PC-9 (cell line): ENCODE results near the gene METTL9. TPM values are rescaled to one million over a fixed set of nuclear protein-coding genes. Genes with fewer than 3 reads are reported as not detected.

Source experiments
- BruUV-seq: library from RNA; stranded (reverse); fragments of 400-500 nt; replicated peaks from 2 replicates; lab custom pipeline; 2021; lab: Mats Ljungman, UMichigan
- CTCF ChIA-PET: fragments of 300-600 bp; sonication (Branson Sonifier 250); formaldehyde crosslinking; loops from one replicate; lab custom pipeline; 2022; ENCODE audit warnings: antibody characterized with exemption; lab: Charles Lee
- POLR2A ChIA-PET: fragments of 300-600 bp; sonication (Branson Sonifier 250); formaldehyde crosslinking; loops from one replicate; lab custom pipeline; 2022; ENCODE audit warnings: antibody characterized with exemption; ENCODE audit not compliant: unreplicated experiment; lab: Charles Lee
- DNase-seq, 2 experiments: peaks; one replicate each; pipeline versions ENCODE4 v3.0.0 to v3.0.0-alpha.2; 2015 to 2022; ENCODE audit warnings: mixed read lengths in 1 of 2
- H2AFZ ChIP-seq: fragments of 200-600 bp; sonication (generic); 2 replicates; pipeline ENCODE4 v1.8.1; 2017; ENCODE audit warnings: antibody characterized with exemption
- H3F3A ChIP-seq: fragments of 200-600 bp; sonication (generic); 2 replicates; pipeline ENCODE4 v1.8.1; 2017; ENCODE audit warnings: antibody characterized with exemption, mild to moderate bottlenecking, low read depth; ENCODE audit not compliant: insufficient read depth
- H3K27ac ChIP-seq: fragments of 200-600 bp; sonication (generic); 2 replicates; pipeline ENCODE4 v1.6.1; 2016; ENCODE audit warnings: mixed run types
- H3K27me3 ChIP-seq: fragments of 200-600 bp; sonication (generic); 2 replicates; pipeline ENCODE4 v1.6.1; 2016; ENCODE audit warnings: low read depth, mixed run types; ENCODE audit not compliant: insufficient read depth
- H3K36me3 ChIP-seq: fragments of 200-600 bp; sonication (generic); 2 replicates; pipeline ENCODE4 v1.6.1; 2016; ENCODE audit warnings: low read depth, mixed run types
- H3K4me1 ChIP-seq: fragments of 200-600 bp; sonication (generic); replicated peaks from 2 replicates; pipeline ENCODE4 v1.6.1; 2016; ENCODE audit warnings: mixed run types; ENCODE audit not compliant: insufficient read depth
- H3K4me2 ChIP-seq: fragments of 200-600 bp; sonication (generic); 2 replicates; pipeline ENCODE4 v1.6.1; 2017; ENCODE audit warnings: mixed run types
- H3K4me3 ChIP-seq: fragments of 200-600 bp; sonication (generic); 2 replicates; pipeline ENCODE4 v1.6.1; 2016; ENCODE audit warnings: mixed run types
- H3K79me2 ChIP-seq: fragments of 200-600 bp; sonication (generic); 2 replicates; pipeline ENCODE4 v1.6.1; 2017; ENCODE audit warnings: low read depth, mixed run types
- H3K9me2 ChIP-seq: fragments of 200-600 bp; sonication (generic); 2 replicates; pipeline ENCODE4 v1.8.1; 2017; ENCODE audit warnings: mild to moderate bottlenecking; ENCODE audit not compliant: insufficient read depth
- H3K9me3 ChIP-seq: fragments of 200-600 bp; sonication (generic); 2 replicates; pipeline ENCODE4 v1.8.1; 2016; ENCODE audit warnings: low read depth; ENCODE audit not compliant: insufficient read depth
- H4K20me1 ChIP-seq: fragments of 200-600 bp; sonication (generic); 2 replicates; pipeline ENCODE4 v1.8.1; 2017; ENCODE audit not compliant: insufficient read depth
- EZH2 ChIP-seq: fragments of 200-600 bp; sonication (generic); IDR thresholded peaks from 2 replicates; pipeline ENCODE4 v1.8.0; 2017; ENCODE audit warnings: antibody characterized with exemption, low read depth
- intact Hi-C: fragments of 100-400 bp; cut with micrococcal nuclease; formaldehyde crosslinking; loops from one replicate; pipeline ENCODE4 v1.10.0; 2022; ENCODE audit not compliant: unreplicated experiment
- total RNA-seq: library from RNA; stranded (reverse); gene quantifications from 2 replicates; pipeline ENCODE4 v1.2.3, GENCODE V29; 2021
- TF ChIP-seq, protein P1 (sequence below): fragments of 200-600 bp; sonication (generic); conservative IDR thresholded peaks from 2 replicates; pipeline ENCODE4 v1.6.1; 2017; ENCODE audit warnings: mixed run types, antibody characterized with exemption, mild to moderate bottlenecking, moderate library complexity

METTL9 gene
- total RNA-seq, 1 experiment from 2014 or later, result 136 TPM

GRCh38 chr16:21642861-21643260 lies 43.5 kb downstream of the METTL9 start:
- Histone ChIP-seq H3K9me2 (no peaks in the 10 kb centered on the region), H2AFZ (no peak overlapping the region), H3K4me3 (no peak overlapping the region), H3K27me3 (no peaks in the 10 kb centered on the region), H3K79me2 (peaks cover 66% of the 10 kb centered on the region), H3K4me1 (peaks cover 28% of the 10 kb centered on the region), H3F3A (peaks cover 36% of the 10 kb centered on the region), H4K20me1 (peaks cover 4% of the 10 kb centered on the region; the same call in 1 of the 2 replicates), H3K27ac (no peak overlapping the region), H3K9me3 (no peaks in the 10 kb centered on the region), H3K4me2 (no peak overlapping the region), H3K36me3 (peaks cover 12% of the 10 kb centered on the region; the same call in 1 of the 2 replicates)
- intact Hi-C loops, result loop anchor here (5.0 kb wide), 1 partner anchor 1419 kb away; no protein-coding TSS in a partner anchor
- ChIA-PET POLR2A (interaction anchor here (0.6 kb wide), 1 partner anchor 35 kb away, joined by 4 read pairs; no protein-coding TSS in a partner anchor), CTCF (interaction anchor here (0.6 kb wide), 1 partner anchor 58 kb away, joined by 8 read pairs; no protein-coding TSS in a partner anchor)
- no peak for TF ChIP-seq EZH2
- TF ChIP-seq, protein P1, sequence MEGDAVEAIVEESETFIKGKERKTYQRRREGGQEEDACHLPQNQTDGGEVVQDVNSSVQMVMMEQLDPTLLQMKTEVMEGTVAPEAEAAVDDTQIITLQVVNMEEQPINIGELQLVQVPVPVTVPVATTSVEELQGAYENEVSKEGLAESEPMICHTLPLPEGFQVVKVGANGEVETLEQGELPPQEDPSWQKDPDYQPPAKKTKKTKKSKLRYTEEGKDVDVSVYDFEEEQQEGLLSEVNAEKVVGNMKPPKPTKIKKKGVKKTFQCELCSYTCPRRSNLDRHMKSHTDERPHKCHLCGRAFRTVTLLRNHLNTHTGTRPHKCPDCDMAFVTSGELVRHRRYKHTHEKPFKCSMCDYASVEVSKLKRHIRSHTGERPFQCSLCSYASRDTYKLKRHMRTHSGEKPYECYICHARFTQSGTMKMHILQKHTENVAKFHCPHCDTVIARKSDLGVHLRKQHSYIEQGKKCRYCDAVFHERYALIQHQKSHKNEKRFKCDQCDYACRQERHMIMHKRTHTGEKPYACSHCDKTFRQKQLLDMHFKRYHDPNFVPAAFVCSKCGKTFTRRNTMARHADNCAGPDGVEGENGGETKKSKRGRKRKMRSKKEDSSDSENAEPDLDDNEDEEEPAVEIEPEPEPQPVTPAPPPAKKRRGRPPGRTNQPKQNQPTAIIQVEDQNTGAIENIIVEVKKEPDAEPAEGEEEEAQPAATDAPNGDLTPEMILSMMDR, result no peak
- DNase-seq, result no peak
- BruUV-seq, result no TSS peak

- H3K9me3 ChIP-seq, result no peaks in the 10 kb centered on the region
- BruUV-seq, result no TSS peak
- no peaks in the 10 kb centered on the region for H3K9me2 ChIP-seq
- H3K79me2 ChIP-seq, result peaks cover 68% of the 10 kb centered on the region
- H4K20me1 ChIP-seq, result peaks cover 4% of the 10 kb centered on the region; the same call in 1 of the 2 replicates
- ChIA-PET POLR2A (no interaction called here), CTCF (interaction anchor here (0.6 kb wide), 1 partner anchor 31 kb away, joined by 9 read pairs; no protein-coding TSS in a partner anchor)
- H3K4me1 ChIP-seq, result peaks cover 19% of the 10 kb centered on the region
- no peak overlapping the region for H3K4me2 ChIP-seq
- no peak overlapping the region for H2AFZ ChIP-seq
- intact Hi-C loops, result loop anchor here (5.0 kb wide), 1 partner anchor 1419 kb away; no protein-coding TSS in a partner anchor
- no peak for DNase-seq
- H3F3A ChIP-seq, result peaks cover 31% of the 10 kb centered on the region; the same call in 1 of the 2 replicates
- H3K27ac ChIP-seq, result no peak overlapping the region
- TF ChIP-seq, protein P1, result no peak
- TF ChIP-seq EZH2, result no peak
- H3K36me3 ChIP-seq, result peaks cover 12% of the 10 kb centered on the region; the same call in 1 of the 2 replicates
- H3K27me3 ChIP-seq, result no peaks in the 10 kb centered on the region
- H3K4me3 ChIP-seq, result no peak overlapping the region
Measured at GRCh38 chr16:21643785-21644184, 44.4 kb downstream of the METTL9 start.

GRCh38 chr16:21644674-21645073 lies 45.3 kb downstream of the METTL9 start:
- H3K27me3 ChIP-seq, result no peaks in the 10 kb centered on the region
- no peaks in the 10 kb centered on the region for H3K9me3 ChIP-seq
- H3K79me2 ChIP-seq, result peaks cover 62% of the 10 kb centered on the region
- no peak overlapping the region for H3K4me3 ChIP-seq
- CTCF ChIA-PET, result no interaction called here
- peaks cover 23% of the 10 kb centered on the region; the same call in 1 of the 2 replicates for H3F3A ChIP-seq
- intact Hi-C loops, result loop anchor here (5.0 kb wide), 1 partner anchor 1418 kb away; no protein-coding TSS in a partner anchor
- peaks cover 12% of the 10 kb centered on the region; the same call in 1 of the 2 replicates for H3K36me3 ChIP-seq
- TF ChIP-seq, protein P1, result no peak
- no peak for TF ChIP-seq EZH2
- H2AFZ ChIP-seq, result no peak overlapping the region
- no peak overlapping the region for H3K4me2 ChIP-seq
- no peak overlapping the region for H3K27ac ChIP-seq
- H3K4me1 ChIP-seq, result peaks cover 10% of the 10 kb centered on the region; the same call in 1 of the 2 replicates
- no peaks in the 10 kb centered on the region for H3K9me2 ChIP-seq
- H4K20me1 ChIP-seq, result peaks cover 4% of the 10 kb centered on the region; the same call in 1 of the 2 replicates
- BruUV-seq, result no TSS peak
- POLR2A ChIA-PET, result no interaction called here
- DNase-seq, result no peak
